HG02938 (cell line): ENCODE data around the gene THBS3.
"Not testable (repeated sequence)": the region's sequence is repeated elsewhere in the genome, so short reads cannot be mapped to it uniquely, and the experiment has no call there.

Source experiments
- ATAC-seq: cut with Tn5 transposase; IDR thresholded peaks from one replicate; pipeline ENCODE4 v1.9.1; 2021; ENCODE audit warnings: mild to moderate bottlenecking, moderate library complexity; ENCODE audit not compliant: unreplicated experiment

THBS3 gene

DNA sequence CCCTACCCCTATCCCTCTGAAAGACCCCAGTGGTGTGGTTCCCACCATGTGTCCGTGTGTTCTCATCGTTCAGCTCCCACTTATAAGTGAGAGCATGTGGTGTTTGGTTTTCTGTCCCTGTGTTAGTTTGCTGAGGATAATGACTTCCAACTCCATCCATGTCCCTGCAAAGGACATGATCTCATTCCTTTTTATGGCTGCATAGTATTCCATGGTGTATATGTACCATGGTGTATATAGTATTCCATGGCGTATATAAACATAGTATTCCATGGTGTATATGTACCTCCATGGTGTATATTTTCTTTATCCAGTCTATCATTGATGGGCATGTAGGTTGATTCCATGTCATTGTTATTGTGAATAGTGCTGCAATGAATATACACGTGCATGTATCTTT is 43.9 kb downstream of the THBS3 start:
- not testable (repeated sequence) for ATAC-seq

- ATAC-seq: not testable (repeated sequence)
Observed at GRCh38 chr1:155162631-155163030, 45.1 kb downstream of the THBS3 start.

GRCh38 chr1:155160128-155160527 is 47.6 kb downstream of the THBS3 start:
- ATAC-seq: no peak

- no peak for ATAC-seq
Observed at GRCh38 chr1:155158991-155159390, 48.7 kb downstream of the THBS3 start.

DNA sequence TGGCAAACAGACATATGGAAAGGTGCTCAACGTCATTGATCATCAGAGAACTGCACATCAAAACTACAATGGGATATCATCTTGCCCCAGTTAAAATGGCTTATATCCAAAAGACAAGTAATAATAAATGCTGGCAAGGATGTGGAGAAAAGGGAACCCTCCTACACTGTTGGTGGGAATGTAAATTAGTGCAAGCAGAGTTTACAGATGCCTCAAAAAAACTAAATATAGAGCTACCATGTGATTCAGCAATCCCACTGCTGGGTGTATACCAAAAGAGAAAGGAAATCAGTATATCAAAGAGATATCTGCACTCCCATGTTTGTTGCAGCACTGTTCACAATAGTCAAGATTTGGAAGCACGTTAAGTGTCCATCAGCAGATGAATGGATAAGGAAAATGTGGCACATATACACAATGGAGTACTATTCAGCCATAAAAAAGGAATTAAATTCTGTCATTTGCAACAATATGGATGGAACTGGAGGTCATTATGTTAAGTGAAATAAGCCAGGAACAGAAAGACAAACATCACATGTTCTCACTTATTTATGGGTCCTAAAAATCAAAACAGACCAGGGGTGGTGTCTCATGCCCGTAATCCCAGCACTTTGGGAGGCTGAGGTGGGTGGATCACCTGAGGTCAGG is 51.6 kb downstream of the THBS3 start:
- not testable (repeated sequence) for ATAC-seq
